DMS153 treated with DMSO at 0.1 percent for 48 hours (cell line): ENCODE results near the gene BAHCC1.
"Not testable (repeated sequence)": the region's sequence is repeated elsewhere in the genome, so short reads cannot be mapped to it uniquely, and the experiment has no call there.

Source experiments
- DNase-seq: peaks from one replicate; lab custom pipeline; 2025; ENCODE audit not compliant: unreplicated experiment; lab: John Stamatoyannopoulos, UW

The BAHCC1 gene

GRCh38 chr17:81411305-81411704 is 16.0 kb downstream of the BAHCC1 start:
- DNase-seq = no peak

- DNase-seq = no peak
These were observed 17.3 kb downstream of the BAHCC1 start for GRCh38 chr17:81412490-81413093.

- no peak for DNase-seq
These were observed 18.4 kb downstream of the BAHCC1 start for GRCh38 chr17:81413497-81414135.

GRCh38 chr17:81414756-81415516 is 19.7 kb downstream of the BAHCC1 start:
- DNase-seq = no peak

GRCh38 chr17:81415681-81416080 is 20.4 kb downstream of the BAHCC1 start:
- DNase-seq = no peak

GRCh38 chr17:81416612-81417011 is 21.4 kb downstream of the BAHCC1 start:
- DNase-seq = no peak

GRCh38 chr17:81417049-81417878 is 22.0 kb downstream of the BAHCC1 start:
- no peak for DNase-seq

GRCh38 chr17:81417879-81418709 is 22.8 kb downstream of the BAHCC1 start:
- no peak for DNase-seq

- DNase-seq = no peak
These were observed 23.6 kb downstream of the BAHCC1 start for GRCh38 chr17:81418710-81419318.

GRCh38 chr17:81419319-81419885 is 24.1 kb downstream of the BAHCC1 start:
- DNase-seq = peak; percentile 93

GRCh38 chr17:81419886-81420768 is 24.9 kb downstream of the BAHCC1 start:
- no peak for DNase-seq

- DNase-seq = no peak
These were observed 25.7 kb downstream of the BAHCC1 start for GRCh38 chr17:81420769-81421462.

GRCh38 chr17:81422776-81423697 is 27.8 kb downstream of the BAHCC1 start:
- DNase-seq = no peak

GRCh38 chr17:81423698-81424071 is 28.4 kb downstream of the BAHCC1 start:
- no peak for DNase-seq

GRCh38 chr17:81424151-81425017 is 29.1 kb downstream of the BAHCC1 start:
- no peak for DNase-seq

- DNase-seq = not testable (repeated sequence)
These were observed 29.8 kb downstream of the BAHCC1 start for GRCh38 chr17:81425041-81425440.
